HepG2 (cell line): ENCODE data around the gene HMGN1. TPM values are rescaled to one million over a fixed set of nuclear protein-coding genes. Genes with fewer than 3 reads are reported as not detected.
A peak's percentile ranks its signal among the peaks of the same experiment; 100 is the strongest.

Experiments
- ADNP ChIP-seq: sonication (generic); formaldehyde crosslinking; IDR thresholded peaks from 2 replicates; pipeline ENCODE4 v1.4.0; 2020; ENCODE audit warnings: missing genetic modification reagents
- CEBPB ChIP-seq: IDR thresholded peaks from 2 replicates; pipeline ENCODE4 v1.6.1; 2011; ENCODE audit warnings: low read depth, low read length, improper control_type of control experiment, borderline replicate concordance
- ETV6 ChIP-seq: sonication (generic); formaldehyde crosslinking; conservative IDR thresholded peaks from 2 replicates; pipeline ENCODE4 v1.4.0; 2020; ENCODE audit warnings: missing genetic modification reagents
- FOXA1 ChIP-seq, 2 experiments: fragments of 450-650 bp in 1 of 2; sonication (generic) in 1 of 2; formaldehyde crosslinking in 1 of 2; IDR thresholded peaks; 2 replicates each; pipeline versions ENCODE4 v1.4.0 to v1.6.1; 2016 to 2020; ENCODE audit warnings: missing genetic modification reagents in 1 of 2
- HMG20A ChIP-seq: IDR thresholded peaks from 2 replicates; pipeline ENCODE4 v1.6.1; 2016; ENCODE audit warnings: borderline replicate concordance
- HNF4A ChIP-seq: sonication (generic); formaldehyde crosslinking; IDR thresholded peaks from 2 replicates; pipeline ENCODE4 v1.4.0; 2020; ENCODE audit warnings: missing genetic modification reagents
- IKZF1 ChIP-seq: fragments of 450-650 bp; IDR thresholded peaks from 2 replicates; pipeline ENCODE4 v1.7.1; 2016
- ISX ChIP-seq: sonication (generic); formaldehyde crosslinking; conservative IDR thresholded peaks from 2 replicates; pipeline ENCODE4 v1.5.0; 2020; ENCODE audit warnings: missing genetic modification reagents
- JUNB ChIP-seq: sonication (generic); formaldehyde crosslinking; IDR thresholded peaks from 2 replicates; pipeline ENCODE4 v1.8.0; 2022; ENCODE audit warnings: missing genetic modification reagents, mild to moderate bottlenecking, borderline replicate concordance
- MTA1 ChIP-seq: sonication (generic); formaldehyde crosslinking; IDR thresholded peaks from 2 replicates; pipeline ENCODE4 v1.4.0; 2020; ENCODE audit warnings: missing genetic modification reagents, mild to moderate bottlenecking, borderline replicate concordance
- PAWR ChIP-seq: sonication (generic); formaldehyde crosslinking; IDR thresholded peaks from 2 replicates; pipeline ENCODE4 v1.4.0; 2020; ENCODE audit warnings: missing genetic modification reagents, mild to moderate bottlenecking, borderline replicate concordance
- POGZ ChIP-seq: sonication (generic); formaldehyde crosslinking; IDR thresholded peaks from 2 replicates; pipeline ENCODE4 v1.4.0; 2020; ENCODE audit warnings: mild to moderate bottlenecking, missing genetic modification reagents
- SKI ChIP-seq: fragments of 450-650 bp; IDR thresholded peaks from one replicate; pipeline ENCODE4 v1.6.1; 2018; ENCODE audit warnings: mild to moderate bottlenecking; ENCODE audit not compliant: partially characterized antibody
- SP4 ChIP-seq: sonication (generic); formaldehyde crosslinking; IDR thresholded peaks from 2 replicates; pipeline ENCODE4 v1.8.1; 2023; ENCODE audit warnings: mild to moderate bottlenecking, missing genetic modification reagents
- TCF7L2 ChIP-seq: IDR thresholded peaks from 2 replicates; pipeline ENCODE4 v1.6.1; 2011; ENCODE audit warnings: mild to moderate bottlenecking, low read depth, low read length, moderate library complexity
- TEAD3 ChIP-seq: optimal IDR thresholded peaks from 2 replicates; pipeline ENCODE3; 2016; ENCODE audit warnings: borderline replicate concordance
- XRCC5 ChIP-seq: fragments of 200-400 bp; formaldehyde crosslinking; optimal IDR thresholded peaks from 2 replicates; pipeline ENCODE3; 2017; ENCODE audit warnings: mild to moderate bottlenecking, low read length
- ZBTB42 ChIP-seq: sonication (generic); formaldehyde crosslinking; IDR thresholded peaks from 2 replicates; pipeline ENCODE4 v1.5.0; 2020; ENCODE audit warnings: mild to moderate bottlenecking, missing genetic modification reagents
- ZNF234 ChIP-seq: sonication (generic); formaldehyde crosslinking; conservative IDR thresholded peaks from 2 replicates; pipeline ENCODE4 v1.5.1; 2020; ENCODE audit warnings: mild to moderate bottlenecking, missing genetic modification reagents
- ZNF3 ChIP-seq: IDR thresholded peaks from 2 replicates; pipeline ENCODE4 v1.7.0; 2017; ENCODE audit warnings: inconsistent platforms
- ZNF451 ChIP-seq: sonication (generic); formaldehyde crosslinking; IDR thresholded peaks from 2 replicates; pipeline ENCODE4 v1.5.0; 2020; ENCODE audit warnings: mild to moderate bottlenecking, missing genetic modification reagents
- ZNF543 ChIP-seq: sonication (generic); formaldehyde crosslinking; IDR thresholded peaks from 2 replicates; pipeline ENCODE4 v1.4.0; 2020; ENCODE audit warnings: mild to moderate bottlenecking, missing genetic modification reagents
- ZNF644 ChIP-seq: IDR thresholded peaks from 2 replicates; pipeline ENCODE4 v1.6.1; 2016; ENCODE audit warnings: low read depth
- ZNF782 ChIP-seq: sonication (generic); formaldehyde crosslinking; IDR thresholded peaks from 2 replicates; pipeline ENCODE4 v1.4.0; 2020; ENCODE audit warnings: missing genetic modification reagents, mild to moderate bottlenecking, borderline replicate concordance
- ZNF878 ChIP-seq: sonication (generic); formaldehyde crosslinking; IDR thresholded peaks from 2 replicates; pipeline ENCODE4 v1.8.1; 2023; ENCODE audit warnings: mild to moderate bottlenecking, missing genetic modification reagents, moderate library complexity
- ZSCAN20 ChIP-seq: sonication (generic); formaldehyde crosslinking; IDR thresholded peaks from 2 replicates; pipeline ENCODE4 v1.4.0; 2020; ENCODE audit warnings: missing genetic modification reagents, mild to moderate bottlenecking, borderline replicate concordance
- ZSCAN22 ChIP-seq: sonication (generic); formaldehyde crosslinking; IDR thresholded peaks from 2 replicates; pipeline ENCODE4 v1.4.0; 2020; ENCODE audit warnings: mild to moderate bottlenecking, missing genetic modification reagents
- polyA plus RNA-seq, 8 experiments: library from polyadenylated mRNA; depleted of rRNA in 3 of 8; stranded (reverse) in 7 of 8; unstranded in 1 of 8; fragments of >200 nt; fragmentation: Illumina TruSeq in 4 of 8; extraction: Trizol in 4 of 8; gene quantifications; 2 replicates each; pipeline versions ENCODE4 v1.2.1 to v1.2.3, GENCODE V29; 2011 to 2016; ENCODE audit warnings: low read depth in 4 of 8, missing spikeins in 1 of 8, mixed read lengths in 1 of 8; ENCODE audit not compliant: insufficient read depth in 1 of 8
- total RNA-seq, 5 experiments: library from RNA; depleted of rRNA; stranded (reverse); fragments of >200 nt; fragmentation: Illumina TruSeq; extraction: Trizol; gene quantifications; 2 replicates each; pipeline ENCODE4 v1.2.3, GENCODE V29; 2016; ENCODE audit warnings: low read depth in 1 of 5
- TF ChIP-seq, protein P1 (sequence below): IDR thresholded peaks from 2 replicates; pipeline ENCODE4 v1.6.1; 2016; ENCODE audit warnings: missing biosample characterization, missing genetic modification reagents, low read depth
- TF ChIP-seq, protein P2 (sequence below): sonication (generic); formaldehyde crosslinking; IDR thresholded peaks from 2 replicates; pipeline ENCODE4 v1.5.1; 2020; ENCODE audit warnings: missing genetic modification reagents, mild to moderate bottlenecking, borderline replicate concordance
- TF ChIP-seq, protein P3 (sequence below): IDR thresholded peaks from 2 replicates; pipeline ENCODE4 v1.6.1; 2016; ENCODE audit warnings: mild to moderate bottlenecking, missing biosample characterization, missing genetic modification reagents

The HMGN1 gene
- total and polyA plus RNA-seq, 2 of the 13 experiments (the other 11 are each of a cell fraction or from before 2014, with no cell fraction given), result 104 to 286 TPM

DNA sequence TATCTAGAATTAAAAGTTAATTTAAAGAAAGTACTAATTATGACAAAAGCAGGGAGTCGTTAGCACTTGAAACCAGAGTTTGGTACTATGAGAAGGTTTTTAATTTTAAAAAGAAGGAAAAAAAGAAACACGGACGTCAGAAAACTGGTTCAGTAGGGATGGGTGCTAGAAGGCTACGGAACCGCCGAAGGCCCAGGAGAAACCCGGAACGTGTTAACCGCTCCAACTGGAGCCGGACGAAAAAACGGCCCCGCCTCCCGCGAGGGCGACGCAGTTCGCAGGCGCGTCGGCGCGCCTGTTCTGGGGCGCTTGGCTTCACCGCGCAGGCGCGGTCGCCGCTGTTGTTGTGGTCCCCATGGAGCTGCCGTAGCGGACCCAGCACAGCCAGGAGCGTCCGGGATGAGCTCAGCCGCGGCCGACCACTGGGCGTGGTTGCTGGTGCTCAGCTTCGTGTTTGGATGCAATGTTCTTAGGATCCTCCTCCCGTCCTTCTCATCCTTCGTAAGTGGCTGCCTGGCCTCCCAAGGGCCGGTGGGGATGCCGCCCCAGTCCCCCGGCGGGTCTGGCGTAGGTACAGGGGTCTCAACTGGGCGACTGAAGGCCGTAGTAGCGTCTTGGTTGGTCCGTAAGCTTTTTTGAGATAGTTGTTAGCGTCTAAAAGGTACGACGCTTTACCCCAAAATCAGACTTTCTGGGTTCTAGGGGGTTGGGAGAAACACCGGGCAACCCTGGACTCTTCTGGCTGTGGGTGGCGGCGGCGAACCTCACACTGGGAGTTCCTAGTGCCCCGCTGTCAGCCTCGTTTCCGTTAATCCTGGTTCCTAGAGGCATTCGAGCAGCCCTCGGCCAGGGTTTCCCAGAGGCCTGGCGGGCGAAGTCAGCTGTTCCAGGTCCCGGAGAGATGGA lies 31.4 kb upstream of the HMGN1 start (continued):
- TF ChIP-seq SP4 (CRISPR knock-in tag), result no peak; the same call in 1 of the 2 replicates
- no peak for TF ChIP-seq IKZF1
- TF ChIP-seq SKI, result peak; percentile 11
- TF ChIP-seq, protein P1, sequence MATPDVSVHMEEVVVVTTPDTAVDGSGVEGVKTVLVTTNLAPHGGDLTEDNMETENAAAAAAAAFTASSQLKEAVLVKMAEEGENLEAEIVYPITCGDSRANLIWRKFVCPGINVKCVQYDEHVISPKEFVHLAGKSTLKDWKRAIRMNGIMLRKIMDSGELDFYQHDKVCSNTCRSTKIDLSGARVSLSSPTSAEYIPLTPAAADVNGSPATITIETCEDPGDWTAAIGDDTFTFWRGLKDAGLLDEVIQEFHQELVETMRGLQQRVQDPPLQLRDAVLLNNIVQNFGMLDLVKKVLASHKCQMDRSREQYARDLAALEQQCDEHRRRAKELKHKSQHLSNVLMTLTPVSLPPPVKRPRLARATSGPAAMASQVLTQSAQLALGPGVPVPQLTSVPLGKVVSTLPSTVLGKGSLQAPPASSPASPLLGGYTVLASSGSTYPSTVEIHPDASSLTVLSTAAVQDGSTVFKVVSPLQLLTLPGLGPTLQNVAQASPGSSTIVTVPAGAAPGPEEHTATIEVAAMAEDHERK (CRISPR knock-in tag), result peak; percentile 57
- TF ChIP-seq, protein P2, sequence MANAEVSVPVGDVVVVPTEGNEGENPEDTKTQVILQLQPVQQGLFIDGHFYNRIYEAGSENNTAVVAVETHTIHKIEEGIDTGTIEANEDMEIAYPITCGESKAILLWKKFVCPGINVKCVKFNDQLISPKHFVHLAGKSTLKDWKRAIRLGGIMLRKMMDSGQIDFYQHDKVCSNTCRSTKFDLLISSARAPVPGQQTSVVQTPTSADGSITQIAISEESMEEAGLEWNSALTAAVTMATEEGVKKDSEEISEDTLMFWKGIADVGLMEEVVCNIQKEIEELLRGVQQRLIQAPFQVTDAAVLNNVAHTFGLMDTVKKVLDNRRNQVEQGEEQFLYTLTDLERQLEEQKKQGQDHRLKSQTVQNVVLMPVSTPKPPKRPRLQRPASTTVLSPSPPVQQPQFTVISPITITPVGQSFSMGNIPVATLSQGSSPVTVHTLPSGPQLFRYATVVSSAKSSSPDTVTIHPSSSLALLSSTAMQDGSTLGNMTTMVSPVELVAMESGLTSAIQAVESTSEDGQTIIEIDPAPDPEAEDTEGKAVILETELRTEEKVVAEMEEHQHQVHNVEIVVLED (CRISPR knock-in tag), result peak; percentile 81; the same call in 1 of the 2 replicates
- no peak for TF ChIP-seq ZBTB42 (CRISPR knock-in tag)
- TF ChIP-seq TCF7L2, result no peak
- TF ChIP-seq, protein P3, sequence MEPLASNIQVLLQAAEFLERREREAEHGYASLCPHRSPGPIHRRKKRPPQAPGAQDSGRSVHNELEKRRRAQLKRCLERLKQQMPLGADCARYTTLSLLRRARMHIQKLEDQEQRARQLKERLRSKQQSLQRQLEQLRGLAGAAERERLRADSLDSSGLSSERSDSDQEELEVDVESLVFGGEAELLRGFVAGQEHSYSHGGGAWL (CRISPR knock-in tag), result peak; percentile 57; the same call in 1 of the 2 replicates
- TF ChIP-seq ZNF782 (CRISPR knock-in tag), result no peak
- no peak for TF ChIP-seq ZNF543 (CRISPR knock-in tag)
- TF ChIP-seq POGZ (CRISPR knock-in tag), result peak; percentile 46; the same call in 1 of the 2 replicates
- TF ChIP-seq TEAD3 (CRISPR knock-in tag), result peak; percentile 40
- TF ChIP-seq ZNF451 (CRISPR knock-in tag), result no peak
- no peak for TF ChIP-seq JUNB (CRISPR knock-in tag)
- no peak for TF ChIP-seq ZNF878
- TF ChIP-seq ADNP (CRISPR knock-in tag), result no peak
- TF ChIP-seq ZNF644 (CRISPR knock-in tag), result no peak
- TF ChIP-seq MTA1, result no peak
- TF ChIP-seq ISX (CRISPR knock-in tag), result no peak
- TF ChIP-seq ZNF234 (CRISPR knock-in tag), result no peak
- TF ChIP-seq CEBPB, result no peak
- TF ChIP-seq ETV6 (CRISPR knock-in tag), result no peak
- TF ChIP-seq HMG20A (CRISPR knock-in tag), result no peak
- no peak for TF ChIP-seq ZSCAN22 (CRISPR knock-in tag)
- TF ChIP-seq HNF4A (CRISPR knock-in tag), result no peak
- peak; percentile 61 for TF ChIP-seq XRCC5
- TF ChIP-seq PAWR, result no peak
- no peak for TF ChIP-seq FOXA1 (IDR thresholded peaks at IDR 0.05)
- TF ChIP-seq FOXA1 (CRISPR knock-in tag; IDR thresholded peaks at IDR 0.05), result no peak
- no peak for TF ChIP-seq ZNF3
- no peak for TF ChIP-seq ZSCAN20 (CRISPR knock-in tag)
